Activated CD4-positive, alpha-beta T cell treated with anti-CD3 and anti-CD28 coated beads for 36 hours (primary cell): ENCODE results near the gene POMT1. TPM values are rescaled to one million over a fixed set of nuclear protein-coding genes. Genes with fewer than 3 reads are reported as not detected.
A peak's percentile ranks its signal among the peaks of the same experiment; 100 is the strongest.
"Not testable (repeated sequence)": the region's sequence is repeated elsewhere in the genome, so short reads cannot be mapped to it uniquely, and the experiment has no call there.

Experiments used
- ATAC-seq: fragments of 200-7000 bp; cut with Tn5 transposase; one replicate; pipeline ENCODE4 v1.10.0; 2021; ENCODE audit warnings: mild to moderate bottlenecking, moderate library complexity
- CTCF ChIA-PET: fragments of 350-600 bp; sonication (Branson Sonifier 250); formaldehyde crosslinking; loops from one replicate; lab custom pipeline; 2021; ENCODE audit warnings: antibody characterized with exemption; lab: Charles Lee
- POLR2A ChIA-PET: fragments of 350-600 bp; sonication (Branson Sonifier 250); formaldehyde crosslinking; loops from one replicate; lab custom pipeline; 2021; ENCODE audit warnings: antibody characterized with exemption, inconsistent platforms; lab: Charles Lee
- DNase-seq: peaks from one replicate; pipeline ENCODE4 v3.0.0-alpha.2; 2020
- H3K27ac Mint-ChIP-seq: one replicate; pipeline ENCODE4 v1.8.0; 2021; ENCODE audit warnings: mixed read lengths
- H3K27me3 Mint-ChIP-seq: one replicate; pipeline ENCODE4 v1.8.0; 2021; ENCODE audit warnings: mixed read lengths
- H3K36me3 Mint-ChIP-seq: one replicate; pipeline ENCODE4 v1.8.0; 2021; ENCODE audit warnings: low read depth, mixed read lengths
- H3K4me1 Mint-ChIP-seq: one replicate; pipeline ENCODE4 v1.8.0; 2021; ENCODE audit warnings: mixed read lengths
- H3K4me3 Mint-ChIP-seq: one replicate; pipeline ENCODE4 v1.8.0; 2021; ENCODE audit warnings: mild to moderate bottlenecking, moderate library complexity, mixed read lengths
- H3K9me3 Mint-ChIP-seq: one replicate; pipeline ENCODE4 v1.8.0; 2021; ENCODE audit warnings: low read depth, mixed read lengths
- intact Hi-C, 2 experiments: fragments of 100-400 bp; cut with DNase I in 1 of 2; cut with micrococcal nuclease in 1 of 2; formaldehyde crosslinking; loops; one replicate each; pipeline versions ENCODE4 v1.14.2 to v1.15.1; 2022 to 2024; cut with DNase I, micrococcal nuclease
- total RNA-seq, 2 experiments: library from RNA; stranded (reverse); gene quantifications; one replicate each; pipeline ENCODE4 v1.2.3, GENCODE V29; 2021

The POMT1 gene
- total RNA-seq, 2 experiments from 2014 or later: 28.2 to 30.7 TPM

GRCh38 chr9:131545786-131546335 lies 43.1 kb downstream of the POMT1 start:
- Mint-ChIP-seq H3K27ac (no peak overlapping the region), H3K4me1 (peaks cover 14% of the 10 kb centered on the region), H3K27me3 (peaks cover 40% of the 10 kb centered on the region), H3K9me3 (peaks cover 22% of the 10 kb centered on the region), H3K4me3 (peak overlapping the region; percentile 22), H3K36me3 (peaks cover 15% of the 10 kb centered on the region)
- POLR2A ChIA-PET: interaction anchor here (0.7 to 1.2 kb wide), 2 partner anchors 25 to 34 kb away, joined by 4 to 6 read pairs; no protein-coding TSS in a partner anchor
- CTCF ChIA-PET: interaction anchor here (1.2 kb wide), 2 partner anchors 93 to 196 kb away, joined by 3 to 4 read pairs; no protein-coding TSS in a partner anchor
- ATAC-seq: no peak
- DNase-seq: no peak
- intact Hi-C loops: no loop called here

- H3K27ac Mint-ChIP-seq: no peak overlapping the region
- POLR2A ChIA-PET: interaction anchor here (1.0 to 1.2 kb wide), 2 partner anchors 24 to 132 kb away, joined by 3 to 4 read pairs; no protein-coding TSS in a partner anchor
- H3K4me1 Mint-ChIP-seq: peaks cover 14% of the 10 kb centered on the region
- DNase-seq (peak; percentile 55), ATAC-seq (peak; percentile 60)
- intact Hi-C loops: no loop called here
- peaks cover 22% of the 10 kb centered on the region for H3K9me3 Mint-ChIP-seq
- H3K27me3 Mint-ChIP-seq: peaks cover 42% of the 10 kb centered on the region
- H3K36me3 Mint-ChIP-seq: peaks cover 15% of the 10 kb centered on the region
- H3K4me3 Mint-ChIP-seq: peak overlapping the region; percentile 57
- CTCF ChIA-PET: interaction anchor here (0.8 to 1.2 kb wide), 3 partner anchors 93 to 366 kb away, joined by 3 to 4 read pairs (median 3); no protein-coding TSS in a partner anchor
Observed at GRCh38 chr9:131546336-131547084, 43.8 kb downstream of the POMT1 start.

DNA sequence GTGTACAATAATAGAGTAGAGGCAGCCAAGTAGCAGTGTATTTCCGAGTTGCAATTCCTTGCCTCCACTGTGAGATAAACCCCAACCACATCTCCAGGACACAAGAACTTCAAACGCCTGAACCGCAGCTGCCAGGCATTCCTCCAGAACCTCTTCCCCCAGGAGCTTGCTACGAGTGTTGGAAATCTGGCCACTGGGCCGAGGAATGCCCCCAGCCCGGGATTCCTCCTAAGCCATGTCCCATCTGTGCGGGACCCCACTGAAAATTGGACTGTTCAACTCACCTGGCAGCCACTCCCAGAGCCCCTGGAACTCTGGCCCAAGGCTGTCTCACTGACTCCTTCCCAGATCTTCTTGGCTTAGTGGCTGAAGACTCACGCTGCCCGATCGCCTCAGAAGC lies 46.5 kb downstream of the POMT1 start:
- H3K36me3 Mint-ChIP-seq, H3K27ac Mint-ChIP-seq, POLR2A ChIA-PET, ATAC-seq, CTCF ChIA-PET, DNase-seq, intact Hi-C loops, H3K4me3 Mint-ChIP-seq: not testable (repeated sequence)
- Mint-ChIP-seq H3K27me3 (peaks cover 49% of the 10 kb centered on the region), H3K4me1 (peaks cover 14% of the 10 kb centered on the region), H3K9me3 (peaks cover 10% of the 10 kb centered on the region)

GRCh38 chr9:131550465-131550864 lies 47.7 kb downstream of the POMT1 start:
- H3K4me1 Mint-ChIP-seq: peaks cover 12% of the 10 kb centered on the region
- H3K27ac Mint-ChIP-seq, CTCF ChIA-PET, intact Hi-C loops, H3K36me3 Mint-ChIP-seq, H3K9me3 Mint-ChIP-seq, POLR2A ChIA-PET, ATAC-seq, H3K4me3 Mint-ChIP-seq, DNase-seq: not testable (repeated sequence)
- H3K27me3 Mint-ChIP-seq: peaks cover 53% of the 10 kb centered on the region

DNA sequence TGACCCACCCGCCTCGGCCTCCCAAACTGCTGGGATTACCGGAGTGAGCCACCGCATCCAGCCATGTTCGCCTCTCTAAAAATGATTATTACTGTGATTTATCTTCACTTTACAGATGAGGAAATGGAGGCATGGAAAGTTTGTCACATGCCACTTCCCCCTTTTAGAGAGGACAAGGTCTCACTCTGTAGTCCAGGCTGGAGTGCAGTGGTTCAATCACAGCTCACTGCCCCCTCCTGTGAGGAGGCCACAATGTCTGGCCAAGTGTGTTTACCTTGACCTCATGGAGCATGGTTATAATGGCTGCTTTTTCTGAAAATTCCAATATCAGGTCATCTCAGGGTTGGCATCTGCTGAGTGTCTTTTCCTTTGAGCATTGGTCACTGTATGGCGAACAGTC lies 49.3 kb downstream of the POMT1 start:
- Mint-ChIP-seq H3K36me3 (peaks cover 5% of the 10 kb centered on the region), H3K27ac (no peak overlapping the region), H3K4me1 (peaks cover 7% of the 10 kb centered on the region), H3K4me3 (no peak overlapping the region), H3K27me3 (peaks cover 55% of the 10 kb centered on the region), H3K9me3 (peaks cover 7% of the 10 kb centered on the region)
- ATAC-seq: no peak
- intact Hi-C loops: no loop called here
- ChIA-PET CTCF (interaction anchor here (1.1 kb wide), 1 partner anchor 201 kb away, joined by 5 read pairs; no protein-coding TSS in a partner anchor), POLR2A (no interaction called here)
- no peak for DNase-seq

DNA sequence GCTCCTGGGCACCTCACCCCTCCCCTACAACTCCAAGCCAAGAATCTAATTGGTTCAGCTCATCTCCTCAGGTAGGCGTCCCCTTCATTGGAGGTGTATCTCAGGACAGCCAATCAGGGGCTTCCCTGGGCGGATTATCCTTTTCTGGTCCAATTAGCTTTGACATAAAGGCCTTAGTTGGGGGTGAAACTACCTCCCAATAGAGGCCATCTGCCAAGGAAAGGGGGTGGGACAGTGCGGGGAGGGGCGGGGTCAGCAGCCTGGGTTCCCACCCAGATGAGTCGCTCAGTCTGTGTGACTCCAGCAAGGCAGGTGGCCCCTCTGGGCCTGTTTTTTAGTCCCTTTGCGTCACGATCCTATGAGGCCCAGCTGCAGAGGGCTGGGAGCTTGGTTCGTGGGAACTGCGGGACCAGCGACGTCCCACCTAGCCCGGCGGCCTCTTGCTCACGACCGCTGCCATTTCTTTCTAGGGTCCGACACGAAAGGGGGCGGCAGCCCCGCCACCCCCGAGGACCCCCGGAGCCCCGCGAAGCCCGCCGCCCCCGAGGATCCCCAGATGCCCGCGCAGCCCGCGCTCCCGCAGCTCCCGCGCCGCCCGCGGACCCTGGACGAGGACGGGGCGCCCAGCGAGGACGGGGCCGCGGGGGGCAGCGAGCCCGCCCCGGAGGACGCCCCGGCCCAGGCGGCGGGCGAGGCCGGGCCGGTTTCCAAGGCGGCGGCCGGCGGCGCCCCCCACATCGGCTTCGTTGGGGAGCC lies 51.5 kb downstream of the POMT1 start:
- H3K4me3 Mint-ChIP-seq: no peak overlapping the region
- ATAC-seq: peak; percentile 42
- H3K27me3 Mint-ChIP-seq: peaks cover 35% of the 10 kb centered on the region
- ChIA-PET POLR2A (interaction anchor here (0.8 kb wide), 1 partner anchor 50 kb away, joined by 3 read pairs; no protein-coding TSS in a partner anchor), CTCF (interaction anchor here (0.6 to 1.0 kb wide), 3 partner anchors 8 to 192 kb away, joined by 3 read pairs; no protein-coding TSS in a partner anchor)
- H3K36me3 Mint-ChIP-seq: no peaks in the 10 kb centered on the region
- no peak for DNase-seq
- no peaks in the 10 kb centered on the region for H3K4me1 Mint-ChIP-seq
- H3K9me3 Mint-ChIP-seq: no peaks in the 10 kb centered on the region
- H3K27ac Mint-ChIP-seq: no peak overlapping the region
- intact Hi-C loops: no loop called here

DNA sequence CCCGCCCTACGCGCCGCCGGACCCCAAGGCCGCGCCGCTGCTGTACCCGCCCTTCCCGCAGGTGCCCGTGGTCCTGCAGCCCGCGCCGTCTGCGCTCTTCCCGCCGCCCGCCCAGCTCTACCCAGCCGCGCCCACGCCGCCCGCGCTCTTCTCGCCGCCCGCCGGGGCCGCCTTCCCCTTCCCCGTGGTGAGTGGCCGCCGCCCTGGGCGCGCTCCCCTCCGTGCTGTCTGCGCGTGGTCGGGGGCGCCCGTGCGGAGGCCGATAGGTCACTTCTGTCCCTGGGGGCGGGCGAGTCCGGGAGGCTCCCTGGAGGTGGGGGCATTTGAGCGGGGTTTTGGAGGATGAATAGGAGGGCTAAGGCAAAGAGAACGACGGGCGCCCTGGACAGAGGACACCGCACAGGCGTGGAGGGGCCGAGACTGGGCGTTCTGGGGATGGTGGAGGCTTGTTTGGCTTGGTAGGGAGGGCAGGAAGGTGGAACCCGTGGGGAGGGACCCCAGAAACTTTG lies 52.2 kb downstream of the POMT1 start:
- intact Hi-C loops: no loop called here
- Mint-ChIP-seq H3K27me3 (peaks cover 29% of the 10 kb centered on the region), H3K36me3 (no peaks in the 10 kb centered on the region), H3K27ac (no peak overlapping the region), H3K4me1 (no peaks in the 10 kb centered on the region), H3K9me3 (no peaks in the 10 kb centered on the region), H3K4me3 (no peak overlapping the region)
- ChIA-PET CTCF (interaction anchor here (0.6 to 1.0 kb wide), 2 partner anchors 37 to 191 kb away, joined by 3 read pairs; no protein-coding TSS in a partner anchor), POLR2A (no interaction called here)
- ATAC-seq (no peak), DNase-seq (no peak)

DNA sequence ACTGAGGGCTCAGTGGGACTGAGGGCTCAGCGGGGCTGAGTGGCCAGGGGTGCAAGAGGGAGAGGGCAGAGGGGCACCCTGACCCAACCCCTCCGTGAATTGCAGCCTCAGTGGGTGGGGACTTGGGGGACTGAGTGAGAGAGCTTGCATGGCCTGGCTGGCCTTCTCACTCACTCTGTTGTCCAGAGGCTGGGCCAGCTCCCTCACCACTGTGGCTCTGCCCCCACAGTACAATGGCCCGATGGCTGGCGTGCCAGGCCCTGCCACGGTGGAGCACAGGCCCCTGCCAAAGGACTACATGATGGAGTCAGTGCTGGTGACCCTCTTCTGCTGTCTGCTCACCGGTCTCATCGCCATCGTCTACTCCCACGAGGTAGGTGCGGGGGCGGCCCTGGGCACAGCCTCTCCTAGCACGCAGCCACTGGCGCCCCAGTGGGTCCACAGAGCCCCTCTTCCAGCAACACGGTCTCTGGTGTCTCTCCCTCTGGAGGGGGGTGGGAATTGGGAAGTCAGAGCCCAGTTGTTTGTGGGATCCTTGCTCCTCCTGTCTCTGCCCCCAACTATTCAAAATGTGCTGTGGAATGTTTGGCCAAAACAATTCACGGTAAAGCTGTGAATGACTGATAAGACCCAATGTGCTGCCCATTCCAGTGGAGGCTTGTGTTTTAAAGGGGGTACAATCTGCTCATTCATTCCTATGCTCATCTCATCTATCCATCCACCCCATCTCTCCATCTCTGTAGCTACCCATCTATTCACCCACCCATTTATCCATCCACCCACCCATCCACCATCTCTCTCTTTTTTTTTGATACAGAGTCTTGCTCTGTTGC lies 53.3 kb downstream of the POMT1 start:
- no peaks in the 10 kb centered on the region for H3K9me3 Mint-ChIP-seq

DNA sequence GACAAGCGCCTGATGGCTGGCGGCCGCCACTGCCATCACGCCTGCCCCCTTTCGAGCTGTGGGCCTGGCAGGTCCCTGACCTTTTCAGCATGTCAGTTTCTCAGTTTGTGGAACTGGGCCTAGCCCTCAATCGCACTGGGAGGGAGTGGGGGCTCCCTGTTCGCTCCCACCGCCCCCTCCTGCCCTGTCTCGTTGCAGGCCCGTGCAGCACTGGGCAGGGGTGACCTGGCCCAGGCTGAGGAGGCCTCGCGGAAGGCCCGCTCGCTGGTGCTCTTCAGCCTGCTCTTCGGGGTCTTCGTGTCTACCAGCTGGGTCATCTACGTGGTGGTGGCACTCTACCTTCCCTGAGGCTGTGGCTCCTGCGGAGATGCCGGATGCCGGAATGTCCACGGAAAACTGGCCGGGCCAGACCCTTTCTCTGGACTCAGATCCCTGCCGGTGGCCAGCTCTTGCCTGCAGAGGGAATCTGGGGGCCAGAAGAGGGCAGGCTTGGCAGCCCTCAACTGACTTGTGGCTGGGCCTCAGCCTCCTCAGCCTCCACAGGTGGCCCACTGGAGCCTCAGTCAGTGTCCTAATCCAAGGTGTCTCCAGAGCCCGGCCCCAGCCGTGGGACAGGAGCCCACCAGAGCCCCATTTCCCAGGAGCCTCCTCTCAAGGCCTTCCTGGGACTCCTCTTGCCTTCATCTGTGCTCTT lies 55.3 kb downstream of the POMT1 start:
- H3K27ac Mint-ChIP-seq: no peak overlapping the region
- intact Hi-C loops: loop anchor here in 1 of 2 experiments (2.0 kb wide), 1 partner anchor 207 kb away; no protein-coding TSS in a partner anchor

More for the DNA sequence above, 53.3 kb downstream of the POMT1 start:
- Mint-ChIP-seq H3K4me1 (no peaks in the 10 kb centered on the region), H3K4me3 (no peak overlapping the region), H3K27me3 (peaks cover 23% of the 10 kb centered on the region), H3K36me3 (no peaks in the 10 kb centered on the region), H3K27ac (no peak overlapping the region)
- no peak for ATAC-seq
- intact Hi-C loops: no loop called here
- ChIA-PET POLR2A (interaction anchor here (0.6 kb wide), 1 partner anchor 651 kb away, joined by 12 read pairs; no protein-coding TSS in a partner anchor), CTCF (interaction anchor here (0.6 kb wide), 1 partner anchor 188 kb away, joined by 3 read pairs; no protein-coding TSS in a partner anchor)
- no peak for DNase-seq

More for the DNA sequence above, 55.3 kb downstream of the POMT1 start:
- Mint-ChIP-seq H3K27me3 (peaks cover 16% of the 10 kb centered on the region), H3K36me3 (no peaks in the 10 kb centered on the region), H3K4me3 (no peak overlapping the region), H3K9me3 (peaks cover 3% of the 10 kb centered on the region), H3K4me1 (no peaks in the 10 kb centered on the region)
- no peak for ATAC-seq
- ChIA-PET POLR2A (no interaction called here), CTCF (interaction anchor here (0.7 kb wide), 1 partner anchor 185 kb away, joined by 3 read pairs; no protein-coding TSS in a partner anchor)
- DNase-seq: no peak
